GM23248 (cell line): Measurements from ENCODE around the gene HOXA9. TPM values are rescaled to one million over a fixed set of nuclear protein-coding genes. Genes with fewer than 3 reads are reported as not detected.

Experiments
- DNase-seq: peaks from one replicate; pipeline ENCODE4 v3.0.0-alpha.2; 2015
- H2AFZ ChIP-seq: fragments of 200-600 bp; sonication (generic); 2 replicates; pipeline ENCODE4 v1.6.1; 2016; ENCODE audit warnings: antibody characterized with exemption
- H3F3A ChIP-seq: fragments of 200-600 bp; sonication (generic); 2 replicates; pipeline ENCODE4 v1.6.1; 2016; ENCODE audit warnings: mild to moderate bottlenecking, antibody characterized with exemption, mixed run types; ENCODE audit not compliant: insufficient read depth
- H3K27ac ChIP-seq: fragments of 200-600 bp; sonication (generic); 2 replicates; pipeline ENCODE4 v1.5.1; 2016; ENCODE audit warnings: mild to moderate bottlenecking
- H3K27me3 ChIP-seq: fragments of 200-600 bp; sonication (generic); replicated peaks from 2 replicates; pipeline ENCODE4 v1.6.1; 2016; ENCODE audit warnings: mild to moderate bottlenecking; ENCODE audit not compliant: insufficient read depth
- H3K36me3 ChIP-seq: fragments of 200-600 bp; sonication (generic); 2 replicates; pipeline ENCODE4 v1.6.1; 2016; ENCODE audit warnings: low read depth, mild to moderate bottlenecking
- H3K4me1 ChIP-seq: fragments of 200-600 bp; sonication (generic); 2 replicates; pipeline ENCODE4 v1.6.1; 2016; ENCODE audit warnings: mild to moderate bottlenecking; ENCODE audit not compliant: insufficient read depth
- H3K4me2 ChIP-seq: fragments of 200-600 bp; sonication (generic); one replicate; pipeline ENCODE4 v1.6.1; 2016; ENCODE audit warnings: mild to moderate bottlenecking; ENCODE audit not compliant: unreplicated experiment
- H3K4me3 ChIP-seq: fragments of 200-600 bp; sonication (generic); 2 replicates; pipeline ENCODE4 v1.5.1; 2016; ENCODE audit warnings: mild to moderate bottlenecking
- H3K79me2 ChIP-seq: fragments of 200-600 bp; sonication (generic); 2 replicates; pipeline ENCODE4 v1.6.1; 2016; ENCODE audit warnings: mild to moderate bottlenecking; ENCODE audit not compliant: insufficient read depth
- H3K9ac ChIP-seq: fragments of 200-600 bp; sonication (generic); 2 replicates; pipeline ENCODE4 v1.6.1; 2016; ENCODE audit warnings: mild to moderate bottlenecking
- H3K9me2 ChIP-seq: fragments of 200-600 bp; sonication (generic); 2 replicates; pipeline ENCODE4 v1.6.1; 2016; ENCODE audit warnings: mixed run types, mild to moderate bottlenecking, moderate library complexity; ENCODE audit not compliant: insufficient read depth
- H3K9me3 ChIP-seq: fragments of 200-600 bp; sonication (generic); one replicate; pipeline ENCODE4 v1.6.1; 2017; ENCODE audit warnings: low read depth
- H4K20me1 ChIP-seq: fragments of 200-600 bp; sonication (generic); 2 replicates; pipeline ENCODE4 v1.6.0; 2016; ENCODE audit not compliant: insufficient read depth
- EZH2 ChIP-seq: fragments of 200-600 bp; sonication (generic); IDR thresholded peaks from 2 replicates; pipeline ENCODE4 v1.6.1; 2018; ENCODE audit warnings: antibody characterized with exemption, mild to moderate bottlenecking; ENCODE audit not compliant: insufficient read depth, poor library complexity, severe bottlenecking
- EZH2phosphoT487 ChIP-seq: fragments of 200-600 bp; sonication (generic); IDR thresholded peaks from 2 replicates; pipeline ENCODE4 v1.6.1; 2018; ENCODE audit warnings: antibody characterized with exemption, moderate library complexity, mild to moderate bottlenecking, low read depth; ENCODE audit not compliant: insufficient read depth
- WGBS, 2 experiments: methylation state at CpG; one replicate each; pipeline ENCODE4 v1.1.6; 2015 to 2017; ENCODE audit warnings: low lambda C conversion rate in 2 of 2, low coverage in 1 of 2; ENCODE audit errors: missing lambda C conversion rate in 2 of 2; 5-methylcytosine and 5-hydroxymethylcytosine counted together
- in situ Hi-C: fragments of 300-500 bp; cut with MboI; formaldehyde crosslinking; loops from 2 replicates; pipeline ENCODE4 v1.15.0; 2020
- polyA plus RNA-seq: library from polyadenylated mRNA; unstranded; fragments of >200 nt; fragmentation: Nextera tagmentation; extraction: Ambion mirVana; gene quantifications from 2 replicates; pipeline ENCODE4 v1.2.1, GENCODE V29; 2016
- total RNA-seq: library from RNA; depleted of rRNA; stranded (reverse); fragments of >200 nt; shearing (Covaris generic); gene quantifications from 2 replicates; pipeline ENCODE4 v1.2.3, GENCODE V29; 2014

The HOXA9 gene
- total and polyA plus RNA-seq, 2 experiments from 2014 or later, result 28.3 to 43.7 TPM

- no peak overlapping the region for H3K4me2 ChIP-seq
- H3F3A ChIP-seq, result peaks cover 8% of the 10 kb centered on the region; the same call in 1 of the 2 replicates
- peaks cover 15% of the 10 kb centered on the region for H3K79me2 ChIP-seq
- WGBS, 2 experiments, result 95% methylated on average over 32 to 46 of the region's 46 CpGs
- no peak for DNase-seq
- no peak overlapping the region for H3K27ac ChIP-seq
- TF ChIP-seq EZH2phosphoT487, result no peak
- TF ChIP-seq EZH2, result no peak
- H3K9me3 ChIP-seq, result no peaks in the 10 kb centered on the region
- no peak overlapping the region for H3K9ac ChIP-seq
- H3K4me1 ChIP-seq, result peaks cover 4% of the 10 kb centered on the region; the same call in 1 of the 2 replicates
- H3K36me3 ChIP-seq, result no peaks in the 10 kb centered on the region
- H3K9me2 ChIP-seq, result no peaks in the 10 kb centered on the region
- no peaks in the 10 kb centered on the region for H4K20me1 ChIP-seq
- no peak overlapping the region for H2AFZ ChIP-seq
- in situ Hi-C loops, result no loop called here
- H3K27me3 ChIP-seq, result no peaks in the 10 kb centered on the region
- no peak overlapping the region for H3K4me3 ChIP-seq
These were observed 22.4 kb upstream of the HOXA9 start for GRCh38 chr7:27187475-27188385.

DNA sequence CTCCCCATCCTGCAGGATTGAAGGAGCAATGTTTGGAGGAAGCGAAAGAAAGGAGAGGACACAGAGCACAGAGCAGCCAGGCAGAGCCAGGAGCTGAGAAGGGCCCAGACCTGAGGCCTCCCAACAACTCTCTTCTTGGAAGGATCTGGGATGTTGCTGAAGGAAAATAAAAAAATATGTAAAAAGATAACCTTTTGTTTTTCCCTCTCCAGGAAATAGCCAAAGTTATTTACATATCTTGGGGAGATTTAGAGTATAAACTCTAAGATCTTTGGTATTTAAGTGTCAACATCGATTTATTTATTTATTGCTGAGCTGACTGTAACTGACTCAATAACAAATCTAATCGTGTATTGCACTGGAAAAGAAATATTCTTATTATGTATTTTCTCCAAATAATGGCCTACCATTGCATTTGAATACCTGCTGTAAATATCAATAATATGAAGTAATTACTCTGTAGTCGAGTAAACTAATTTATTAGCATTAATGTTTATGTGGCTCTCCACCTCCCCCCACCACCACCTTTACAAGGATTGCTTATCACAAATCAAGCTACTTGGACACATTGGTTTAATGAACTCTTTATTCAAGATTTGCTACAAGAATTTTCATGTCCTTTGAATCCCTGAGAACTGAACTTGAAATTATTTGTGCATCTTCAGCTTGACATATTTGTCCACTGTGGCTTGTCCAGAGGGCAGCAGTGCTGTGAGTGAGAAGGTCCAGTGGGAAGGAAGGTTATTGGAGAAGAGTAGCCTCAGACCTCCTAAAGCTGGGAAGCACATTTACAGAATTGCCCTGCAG lies 21.5 kb upstream of the HOXA9 start:
- no peak overlapping the region for H3K27ac ChIP-seq
- no peaks in the 10 kb centered on the region for H4K20me1 ChIP-seq
- DNase-seq, result no peak
- H3K9me2 ChIP-seq, result no peaks in the 10 kb centered on the region
- H3K4me2 ChIP-seq, result no peak overlapping the region
- no peaks in the 10 kb centered on the region for H3K27me3 ChIP-seq
- no peaks in the 10 kb centered on the region for H3K9me3 ChIP-seq
- no peak overlapping the region; the same call in 1 of the 2 replicates for H3K4me3 ChIP-seq
- 79 to 86% methylated on average over 4 of the region's 4 CpGs for WGBS, 2 experiments
- H2AFZ ChIP-seq, result no peak overlapping the region
- peaks cover 8% of the 10 kb centered on the region; the same call in 1 of the 2 replicates for H3F3A ChIP-seq
- H3K36me3 ChIP-seq, result no peaks in the 10 kb centered on the region
- H3K9ac ChIP-seq, result no peak overlapping the region
- TF ChIP-seq EZH2phosphoT487 (no peak), EZH2 (no peak)
- in situ Hi-C loops, result no loop called here
- peaks cover 11% of the 10 kb centered on the region for H3K4me1 ChIP-seq
- peaks cover 24% of the 10 kb centered on the region for H3K79me2 ChIP-seq

DNA sequence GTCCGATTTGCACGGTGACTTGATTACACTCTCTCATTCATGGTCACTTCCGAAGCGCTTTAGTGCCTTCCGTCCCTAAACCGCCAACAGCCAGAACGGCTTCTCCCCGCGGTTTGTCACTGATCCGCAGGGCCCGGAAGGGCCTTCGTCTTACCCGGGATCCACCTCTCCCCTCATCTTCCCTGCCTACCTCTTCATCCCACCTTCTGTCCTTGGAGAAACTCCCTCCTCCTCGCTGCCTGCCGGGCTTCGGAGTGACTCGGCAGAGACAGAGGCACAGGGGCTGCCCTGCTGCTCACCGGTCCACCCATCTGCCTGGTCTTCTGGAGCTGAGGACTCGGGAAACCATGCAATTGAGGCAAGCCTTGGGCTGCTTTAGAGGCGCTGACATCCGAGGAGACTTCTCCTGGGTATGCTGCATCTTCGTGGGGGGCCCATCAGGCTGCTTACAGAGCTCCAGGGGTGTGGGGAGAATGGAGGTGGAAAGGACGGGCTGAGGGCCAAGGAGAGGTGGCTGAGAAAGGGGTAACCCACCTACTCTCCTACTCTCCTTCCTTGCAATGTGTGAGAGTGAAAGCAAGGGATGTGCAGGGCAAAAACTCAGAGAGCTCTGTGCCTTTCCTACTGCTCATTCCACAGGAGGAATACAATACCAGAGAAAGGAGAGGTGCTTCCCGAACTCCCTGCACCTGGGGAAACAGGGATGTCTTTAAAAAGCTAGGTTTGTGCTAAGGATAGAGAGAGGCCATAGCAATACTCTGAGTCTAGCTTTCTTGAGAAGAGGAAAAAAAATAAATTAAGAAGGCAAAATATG lies 20.7 kb upstream of the HOXA9 start:
- H3K27me3 ChIP-seq, result no peaks in the 10 kb centered on the region
- no peaks in the 10 kb centered on the region for H3K9me2 ChIP-seq
- no peaks in the 10 kb centered on the region for H3K36me3 ChIP-seq
- DNase-seq, result no peak
- no peak overlapping the region for H2AFZ ChIP-seq
- H3F3A ChIP-seq, result peaks cover 8% of the 10 kb centered on the region; the same call in 1 of the 2 replicates
- H3K27ac ChIP-seq, result no peak overlapping the region
- peaks cover 31% of the 10 kb centered on the region for H3K79me2 ChIP-seq
- in situ Hi-C loops, result no loop called here
- H4K20me1 ChIP-seq, result no peaks in the 10 kb centered on the region
- TF ChIP-seq EZH2phosphoT487, result no peak
- no peak for TF ChIP-seq EZH2
- H3K9ac ChIP-seq, result no peak overlapping the region
- peaks cover 19% of the 10 kb centered on the region for H3K4me1 ChIP-seq
- WGBS, 2 experiments, result 79 to 86% methylated on average over 24 of the region's 24 CpGs
- H3K9me3 ChIP-seq, result no peaks in the 10 kb centered on the region
- no peak overlapping the region; the same call in 1 of the 2 replicates for H3K4me3 ChIP-seq
- H3K4me2 ChIP-seq, result no peak overlapping the region
